Measurements from ENCODE around the gene LRFN5.
"Not testable (repeated sequence)": the region's sequence is repeated elsewhere in the genome, so short reads cannot be mapped to it uniquely, and the experiment has no call there.

The LRFN5 gene

GRCh38 chr14:41750575-41750974 lies 143.9 kb downstream of the LRFN5 start:
- H3K4me3 Mint-ChIP-seq; H3K36me3 Mint-ChIP-seq (ENCODE audit: insufficient read depth); H3K27ac Mint-ChIP-seq (ENCODE audit: low read depth); DNase-seq (ENCODE audit: low spot score in 2 of 2); H3K27me3 Mint-ChIP-seq; ATAC-seq (replicated peaks; ENCODE audit: extremely low read depth, poor library complexity, severe bottlenecking); H3K9me3 Mint-ChIP-seq: not testable (repeated sequence)
- H3K4me1 Mint-ChIP-seq: peaks cover 12% of the 10 kb centered on the region

GRCh38 chr14:41758011-41758665 lies 151.5 kb downstream of the LRFN5 start:
- no peak for DNase-seq (ENCODE audit: low spot score in 2 of 2)
- Mint-ChIP-seq H3K27me3 (no peaks in the 10 kb centered on the region), H3K36me3 (ENCODE audit: insufficient read depth) (no peaks in the 10 kb centered on the region)

GRCh38 chr14:41761204-41761603 lies 154.5 kb downstream of the LRFN5 start:
- no peak overlapping the region for H3K27ac Mint-ChIP-seq (ENCODE audit: low read depth)
- H3K9me3 Mint-ChIP-seq: no peaks in the 10 kb centered on the region
- no peaks in the 10 kb centered on the region for H3K27me3 Mint-ChIP-seq
- no peak overlapping the region for H3K4me3 Mint-ChIP-seq
- H3K4me1 Mint-ChIP-seq: no peaks in the 10 kb centered on the region
- ATAC-seq (replicated peaks; ENCODE audit: extremely low read depth, poor library complexity, severe bottlenecking) (no peak), DNase-seq (ENCODE audit: low spot score in 2 of 2) (no peak)
- H3K36me3 Mint-ChIP-seq (ENCODE audit: insufficient read depth): no peaks in the 10 kb centered on the region

More at GRCh38 chr14:41758011-41758665, 151.5 kb downstream of the LRFN5 start:
- Mint-ChIP-seq H3K27ac (ENCODE audit: low read depth) (no peak overlapping the region), H3K4me1 (no peaks in the 10 kb centered on the region), H3K9me3 (no peaks in the 10 kb centered on the region), H3K4me3 (no peak overlapping the region)
- ATAC-seq (replicated peaks; ENCODE audit: extremely low read depth, poor library complexity, severe bottlenecking): no peak

- Mint-ChIP-seq H3K36me3 (ENCODE audit: insufficient read depth) (no peaks in the 10 kb centered on the region), H3K4me3 (no peak overlapping the region), H3K27me3 (no peaks in the 10 kb centered on the region), H3K4me1 (no peaks in the 10 kb centered on the region), H3K9me3 (no peaks in the 10 kb centered on the region), H3K27ac (ENCODE audit: low read depth) (no peak overlapping the region)
- no peak for ATAC-seq (replicated peaks; ENCODE audit: extremely low read depth, poor library complexity, severe bottlenecking)
- no peak for DNase-seq (ENCODE audit: low spot score in 2 of 2)
Measured at GRCh38 chr14:41766772-41767171, 160.1 kb downstream of the LRFN5 start.

DNA sequence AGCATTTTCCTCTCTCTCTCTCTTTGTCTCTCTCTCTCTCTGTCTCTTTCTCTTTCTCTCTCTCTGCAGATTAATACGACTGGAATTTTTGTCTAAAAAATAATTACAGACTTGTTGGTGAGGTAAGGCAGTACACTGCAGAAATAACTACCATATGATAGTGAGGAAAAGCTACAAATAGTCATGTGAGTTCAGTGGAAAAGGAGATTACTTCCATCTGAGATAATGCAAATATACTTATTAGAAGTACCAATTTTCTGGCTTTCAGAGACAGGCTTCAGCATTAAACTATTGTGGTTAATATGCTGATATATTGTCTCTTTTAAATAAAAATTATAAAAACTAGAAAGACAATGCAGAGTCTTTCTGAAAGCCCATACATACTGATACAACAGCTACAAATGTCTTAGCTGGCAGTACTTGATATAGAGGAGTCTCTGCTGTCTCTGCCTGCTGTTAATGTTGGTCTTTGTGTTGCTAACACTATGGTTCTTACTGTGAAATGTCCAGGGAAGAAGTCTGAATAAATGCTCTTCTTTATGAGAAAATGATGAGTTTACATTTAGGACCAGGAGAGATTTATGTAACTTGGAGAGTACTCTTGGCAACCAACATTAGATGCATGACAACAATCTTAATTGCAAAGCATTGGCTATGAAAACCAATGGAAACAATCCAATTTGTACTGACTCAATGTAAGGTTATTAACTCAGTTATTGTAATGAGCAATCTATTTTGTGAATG lies 167.0 kb downstream of the LRFN5 start:
- Mint-ChIP-seq H3K36me3 (ENCODE audit: insufficient read depth) (no peaks in the 10 kb centered on the region), H3K4me1 (no peaks in the 10 kb centered on the region), H3K27me3 (no peaks in the 10 kb centered on the region), H3K27ac (ENCODE audit: low read depth) (no peak overlapping the region), H3K9me3 (no peaks in the 10 kb centered on the region), H3K4me3 (no peak overlapping the region)
- no peak for ATAC-seq (replicated peaks; ENCODE audit: extremely low read depth, poor library complexity, severe bottlenecking)
- DNase-seq (ENCODE audit: low spot score in 2 of 2): no peak

GRCh38 chr14:41782511-41782910 lies 175.8 kb downstream of the LRFN5 start:
- no peak overlapping the region for H3K4me3 Mint-ChIP-seq
- H3K27ac Mint-ChIP-seq (ENCODE audit: low read depth): no peak overlapping the region
- ATAC-seq (replicated peaks; ENCODE audit: extremely low read depth, poor library complexity, severe bottlenecking) (no peak), DNase-seq (ENCODE audit: low spot score in 2 of 2) (no peak)
- no peaks in the 10 kb centered on the region for H3K9me3 Mint-ChIP-seq
- no peaks in the 10 kb centered on the region for H3K36me3 Mint-ChIP-seq (ENCODE audit: insufficient read depth)
- H3K27me3 Mint-ChIP-seq: no peaks in the 10 kb centered on the region
- H3K4me1 Mint-ChIP-seq: no peaks in the 10 kb centered on the region

- DNase-seq (ENCODE audit: low spot score in 2 of 2): no peak
- Mint-ChIP-seq H3K4me3 (no peak overlapping the region), H3K27me3 (no peaks in the 10 kb centered on the region), H3K27ac (ENCODE audit: low read depth) (no peak overlapping the region), H3K9me3 (no peaks in the 10 kb centered on the region), H3K36me3 (ENCODE audit: insufficient read depth) (no peaks in the 10 kb centered on the region), H3K4me1 (no peaks in the 10 kb centered on the region)
- no peak for ATAC-seq (replicated peaks; ENCODE audit: extremely low read depth, poor library complexity, severe bottlenecking)
Measured at GRCh38 chr14:41783403-41783802, 176.7 kb downstream of the LRFN5 start.

- Mint-ChIP-seq H3K4me1 (no peaks in the 10 kb centered on the region), H3K9me3 (no peaks in the 10 kb centered on the region), H3K4me3 (no peak overlapping the region), H3K27ac (ENCODE audit: low read depth) (no peak overlapping the region), H3K36me3 (ENCODE audit: insufficient read depth) (no peaks in the 10 kb centered on the region), H3K27me3 (no peaks in the 10 kb centered on the region)
- ATAC-seq (replicated peaks; ENCODE audit: extremely low read depth, poor library complexity, severe bottlenecking) (no peak), DNase-seq (ENCODE audit: low spot score in 2 of 2) (no peak)
Measured at GRCh38 chr14:41785696-41786095, 179.0 kb downstream of the LRFN5 start.

GRCh38 chr14:41799817-41800216 lies 193.1 kb downstream of the LRFN5 start:
- no peak overlapping the region for H3K27ac Mint-ChIP-seq (ENCODE audit: low read depth)
- ATAC-seq (replicated peaks; ENCODE audit: extremely low read depth, poor library complexity, severe bottlenecking): no peak
- no peaks in the 10 kb centered on the region for H3K36me3 Mint-ChIP-seq (ENCODE audit: insufficient read depth)
- no peaks in the 10 kb centered on the region for H3K4me1 Mint-ChIP-seq
- peaks cover 8% of the 10 kb centered on the region for H3K9me3 Mint-ChIP-seq
- H3K27me3 Mint-ChIP-seq: no peaks in the 10 kb centered on the region
- no peak for DNase-seq (ENCODE audit: low spot score in 2 of 2)
- no peak overlapping the region for H3K4me3 Mint-ChIP-seq

GRCh38 chr14:41805633-41806032 lies 199.0 kb downstream of the LRFN5 start:
- Mint-ChIP-seq H3K4me3 (no peak overlapping the region), H3K9me3 (peaks cover 8% of the 10 kb centered on the region), H3K4me1 (no peaks in the 10 kb centered on the region), H3K27me3 (no peaks in the 10 kb centered on the region), H3K27ac (ENCODE audit: low read depth) (no peak overlapping the region), H3K36me3 (ENCODE audit: insufficient read depth) (no peaks in the 10 kb centered on the region)
- DNase-seq (ENCODE audit: low spot score in 2 of 2) (no peak), ATAC-seq (replicated peaks; ENCODE audit: extremely low read depth, poor library complexity, severe bottlenecking) (no peak)

GRCh38 chr14:41806366-41806975 lies 199.8 kb downstream of the LRFN5 start:
- H3K4me3 Mint-ChIP-seq: no peak overlapping the region
- no peaks in the 10 kb centered on the region for H3K27me3 Mint-ChIP-seq
- DNase-seq (ENCODE audit: low spot score in 2 of 2): no peak
- H3K27ac Mint-ChIP-seq (ENCODE audit: low read depth): no peak overlapping the region
- peaks cover 8% of the 10 kb centered on the region for H3K9me3 Mint-ChIP-seq
- H3K4me1 Mint-ChIP-seq: no peaks in the 10 kb centered on the region
- no peak for ATAC-seq (replicated peaks; ENCODE audit: extremely low read depth, poor library complexity, severe bottlenecking)
- H3K36me3 Mint-ChIP-seq (ENCODE audit: insufficient read depth): no peaks in the 10 kb centered on the region

DNA sequence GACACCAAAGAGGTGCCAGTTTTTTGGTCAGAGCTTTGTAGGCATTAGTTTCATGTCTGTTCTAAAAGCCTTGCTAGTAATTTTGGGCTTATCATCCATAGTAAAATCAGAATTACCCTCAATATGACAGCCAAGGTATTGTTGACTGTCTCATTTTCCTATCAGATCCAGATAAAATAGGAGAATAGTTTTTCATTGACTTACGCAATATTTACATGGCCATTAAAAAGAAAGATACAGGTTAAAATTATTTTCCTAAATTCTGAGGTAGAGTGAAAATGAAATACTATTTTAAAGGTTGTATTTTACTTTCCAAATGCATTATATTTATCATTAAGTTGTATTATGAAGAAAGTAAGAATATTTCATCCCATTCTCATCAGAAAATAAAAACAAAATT lies 203.7 kb downstream of the LRFN5 start:
- ATAC-seq (replicated peaks; ENCODE audit: extremely low read depth, poor library complexity, severe bottlenecking) (no peak), DNase-seq (ENCODE audit: low spot score in 2 of 2) (no peak)
- no peak overlapping the region for H3K27ac Mint-ChIP-seq (ENCODE audit: low read depth)
- H3K9me3 Mint-ChIP-seq: no peaks in the 10 kb centered on the region
- H3K4me1 Mint-ChIP-seq: no peaks in the 10 kb centered on the region
- H3K4me3 Mint-ChIP-seq: no peak overlapping the region
- no peaks in the 10 kb centered on the region for H3K27me3 Mint-ChIP-seq
- no peaks in the 10 kb centered on the region for H3K36me3 Mint-ChIP-seq (ENCODE audit: insufficient read depth)

- peaks cover 1% of the 10 kb centered on the region for H3K9me3 Mint-ChIP-seq
- no peak overlapping the region for H3K4me3 Mint-ChIP-seq
- no peak overlapping the region for H3K27ac Mint-ChIP-seq (ENCODE audit: low read depth)
- H3K4me1 Mint-ChIP-seq: no peaks in the 10 kb centered on the region
- ATAC-seq (replicated peaks; ENCODE audit: extremely low read depth, poor library complexity, severe bottlenecking): no peak
- no peaks in the 10 kb centered on the region for H3K27me3 Mint-ChIP-seq
- H3K36me3 Mint-ChIP-seq (ENCODE audit: insufficient read depth): no peaks in the 10 kb centered on the region
- no peak for DNase-seq (ENCODE audit: low spot score in 2 of 2)
Measured at GRCh38 chr14:41817626-41818025, 210.9 kb downstream of the LRFN5 start.

All from central memory CD8-positive, alpha-beta T cell (primary cell).